K562 (cell line): ENCODE data around the gene ZPBP.

ENCODE experiments used
- CBX2 ChIP-seq: fragments of 200-600 bp; sonication (generic); IDR thresholded peaks from one replicate; pipeline ENCODE4 v1.6.1; 2012; ENCODE audit warnings: mild to moderate bottlenecking, low read length, inconsistent platforms; ENCODE audit not compliant: insufficient read depth, poor library complexity, severe bottlenecking
- CHD2 ChIP-seq: IDR thresholded peaks from 2 replicates; pipeline ENCODE4 v1.6.1; 2011; ENCODE audit warnings: low read depth, low read length
- HEY1 ChIP-seq: fragments of 250-450 bp; sonication (Bioruptor Pico); IDR thresholded peaks from 2 replicates; pipeline ENCODE4 v1.5.0; 2020; ENCODE audit warnings: mild to moderate bottlenecking, moderate library complexity, borderline replicate concordance
- RAD21 ChIP-seq, 2 experiments: fragments of 250-450 bp in 1 of 2; fragments of 450-650 bp in 1 of 2; sonication (Bioruptor Pico) in 1 of 2; formaldehyde crosslinking in 1 of 2; IDR thresholded peaks in 1 of 2; conservative IDR thresholded peaks in 1 of 2; 2 replicates each; pipeline versions ENCODE4 v1.4.0 to v1.8.0; 2020 to 2022; ENCODE audit warnings: mild to moderate bottlenecking in 2 of 2, moderate library complexity in 1 of 2
- ZNF165 ChIP-seq: fragments of 250-450 bp; sonication (Bioruptor Pico); IDR thresholded peaks from 2 replicates; pipeline ENCODE4 v1.4.0; 2020; ENCODE audit warnings: borderline replicate concordance
- TF ChIP-seq, protein P1 (sequence below), 3 experiments: IDR thresholded peaks in 2 of 3; conservative IDR thresholded peaks in 1 of 3; 2 replicates each; pipeline ENCODE4 v1.5.1; 2011 to 2012; ENCODE audit warnings: low read length in 3 of 3, mild to moderate bottlenecking in 3 of 3, control low read depth in 2 of 3, improper control_type of control experiment in 1 of 3, inconsistent platforms in 1 of 3, low read depth in 1 of 3, mixed read lengths in 1 of 3, moderate library complexity in 1 of 3; ENCODE audit not compliant: insufficient read depth in 2 of 3

DNA sequence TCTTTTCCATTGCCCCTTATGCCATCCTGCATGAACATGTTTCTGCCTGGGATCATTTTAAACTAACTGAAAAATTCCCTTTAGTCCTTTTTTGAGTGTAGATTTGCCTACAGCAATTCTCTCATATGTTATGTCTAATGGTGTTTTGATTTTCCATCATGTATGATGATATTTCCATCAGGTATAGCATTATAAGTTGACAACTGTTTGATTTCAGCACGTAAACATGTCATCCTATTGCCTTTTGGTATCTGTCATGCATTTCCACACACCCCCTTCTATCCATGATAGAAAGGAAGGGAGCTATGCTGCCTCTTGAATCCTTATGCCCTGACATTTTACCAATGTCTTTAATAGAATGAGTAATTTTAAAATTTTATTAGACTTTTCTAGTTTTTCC, 116.8 kb downstream of the ZPBP start:
- TF ChIP-seq, protein P1, sequence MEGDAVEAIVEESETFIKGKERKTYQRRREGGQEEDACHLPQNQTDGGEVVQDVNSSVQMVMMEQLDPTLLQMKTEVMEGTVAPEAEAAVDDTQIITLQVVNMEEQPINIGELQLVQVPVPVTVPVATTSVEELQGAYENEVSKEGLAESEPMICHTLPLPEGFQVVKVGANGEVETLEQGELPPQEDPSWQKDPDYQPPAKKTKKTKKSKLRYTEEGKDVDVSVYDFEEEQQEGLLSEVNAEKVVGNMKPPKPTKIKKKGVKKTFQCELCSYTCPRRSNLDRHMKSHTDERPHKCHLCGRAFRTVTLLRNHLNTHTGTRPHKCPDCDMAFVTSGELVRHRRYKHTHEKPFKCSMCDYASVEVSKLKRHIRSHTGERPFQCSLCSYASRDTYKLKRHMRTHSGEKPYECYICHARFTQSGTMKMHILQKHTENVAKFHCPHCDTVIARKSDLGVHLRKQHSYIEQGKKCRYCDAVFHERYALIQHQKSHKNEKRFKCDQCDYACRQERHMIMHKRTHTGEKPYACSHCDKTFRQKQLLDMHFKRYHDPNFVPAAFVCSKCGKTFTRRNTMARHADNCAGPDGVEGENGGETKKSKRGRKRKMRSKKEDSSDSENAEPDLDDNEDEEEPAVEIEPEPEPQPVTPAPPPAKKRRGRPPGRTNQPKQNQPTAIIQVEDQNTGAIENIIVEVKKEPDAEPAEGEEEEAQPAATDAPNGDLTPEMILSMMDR (IDR thresholded peaks at IDR 0.05 in 2 of 3, conservative IDR thresholded peaks at IDR 0.05 in 1 of 3; ENCODE audit: insufficient read depth in 2 of 3, low read depth in 1 of 3, low read length in 3 of 3), result no peak
- TF ChIP-seq RAD21 (CRISPR knock-in tag; conservative IDR thresholded peaks at IDR 0.05 in 1 of 2, IDR thresholded peaks at IDR 0.05 in 1 of 2) (no peak), CHD2 (no peak), ZNF165 (CRISPR knock-in tag) (no peak), HEY1 (CRISPR knock-in tag) (no peak), CBX2 (no peak)
